Effector memory CD4-positive, alpha-beta T cell (primary cell): Measurements from ENCODE around the gene CISH.

Experiments
- DNase-seq, 3 donors: peaks; one replicate each; pipeline ENCODE4 v3.0.0-alpha.2; 2020
- H3K27ac ChIP-seq: 2 replicates; pipeline ENCODE4 v1.7.0; 2013; ENCODE audit warnings: mild to moderate bottlenecking, low read length, moderate library complexity; ENCODE audit not compliant: insufficient read depth, poor library complexity, severe bottlenecking
- H3K27me3 ChIP-seq: replicated peaks from 2 replicates; pipeline ENCODE4 v1.7.0; 2013; ENCODE audit warnings: mild to moderate bottlenecking, low read length; ENCODE audit not compliant: insufficient read depth, control insufficient read depth, poor library complexity, severe bottlenecking
- H3K36me3 ChIP-seq: 2 replicates; pipeline ENCODE4 v1.7.0; 2013; ENCODE audit warnings: mild to moderate bottlenecking, low read length, moderate library complexity; ENCODE audit not compliant: control insufficient read depth, insufficient read depth
- H3K4me1 ChIP-seq: 2 replicates; pipeline ENCODE4 v1.7.0; 2013; ENCODE audit warnings: low read length, mild to moderate bottlenecking; ENCODE audit not compliant: control insufficient read depth, insufficient read depth, poor library complexity, severe bottlenecking
- H3K4me3 ChIP-seq: 2 replicates; pipeline ENCODE4 v1.7.0; 2013; ENCODE audit warnings: low read length, low read depth, mild to moderate bottlenecking; ENCODE audit not compliant: insufficient read depth, poor library complexity, severe bottlenecking
- H3K9me3 ChIP-seq: 2 replicates; pipeline ENCODE4 v1.7.0; 2013; ENCODE audit warnings: mild to moderate bottlenecking, low read length, moderate library complexity; ENCODE audit not compliant: control insufficient read depth

Gene CISH

DNA sequence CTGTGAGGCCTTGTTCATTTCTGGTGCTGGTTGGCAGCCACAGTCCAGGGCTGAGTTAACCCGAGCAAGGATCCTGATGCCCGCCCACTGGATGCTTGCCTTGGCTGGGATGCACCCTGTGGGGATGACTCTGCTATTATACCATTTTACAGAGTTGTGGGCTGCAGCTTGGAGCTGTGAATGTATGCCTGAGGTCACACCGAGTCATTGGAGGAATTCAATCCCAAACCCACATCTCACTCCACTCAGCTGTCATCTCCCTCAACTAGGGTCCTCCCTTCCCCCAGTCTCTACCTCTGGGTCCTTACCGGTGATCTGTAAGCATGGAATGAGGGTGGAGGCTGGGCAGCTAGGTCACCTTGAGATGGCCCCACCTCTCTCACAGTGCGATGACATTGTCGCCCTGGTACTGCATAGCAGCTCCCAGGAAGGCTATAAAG is 27.5 kb upstream of the CISH start:
- Histone ChIP-seq H3K36me3 (peaks cover 53% of the 10 kb centered on the region), H3K9me3 (no peaks in the 10 kb centered on the region), H3K4me3 (no peak overlapping the region), H3K27ac (no peak overlapping the region), H3K27me3 (no peaks in the 10 kb centered on the region), H3K4me1 (peaks cover 16% of the 10 kb centered on the region)
- DNase-seq: no peak

DNA sequence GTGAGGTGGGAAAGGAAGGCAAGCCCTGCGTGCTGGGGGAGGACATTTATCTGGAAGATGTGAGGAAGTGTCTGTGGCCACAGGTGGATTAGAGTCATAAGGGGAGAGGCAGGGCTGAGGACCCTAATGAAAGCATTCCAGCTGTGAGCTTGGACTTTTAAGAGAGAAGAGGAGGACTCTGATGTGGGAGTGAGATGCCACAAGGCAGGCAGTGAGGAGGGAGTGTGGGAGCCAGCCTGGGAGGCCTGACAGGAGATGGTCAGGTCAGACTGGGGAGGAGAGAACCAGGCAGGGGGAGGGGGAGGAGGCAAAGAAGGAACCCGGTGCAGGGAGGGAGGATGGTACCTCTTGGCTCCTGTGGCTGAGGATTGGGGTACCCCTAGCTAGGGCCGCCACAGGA is 26.4 kb upstream of the CISH start:
- DNase-seq: no peak
- Histone ChIP-seq H3K27me3 (no peaks in the 10 kb centered on the region), H3K27ac (no peak overlapping the region), H3K4me1 (peaks cover 16% of the 10 kb centered on the region), H3K36me3 (peaks cover 42% of the 10 kb centered on the region), H3K4me3 (no peak overlapping the region), H3K9me3 (no peaks in the 10 kb centered on the region)

GRCh38 chr3:50637011-50637410 is 25.4 kb upstream of the CISH start:
- H3K27me3 ChIP-seq: no peaks in the 10 kb centered on the region
- no peak for DNase-seq
- no peaks in the 10 kb centered on the region for H3K9me3 ChIP-seq
- peaks cover 35% of the 10 kb centered on the region for H3K36me3 ChIP-seq
- no peak overlapping the region for H3K27ac ChIP-seq
- H3K4me3 ChIP-seq: no peak overlapping the region
- peaks cover 25% of the 10 kb centered on the region for H3K4me1 ChIP-seq

DNA sequence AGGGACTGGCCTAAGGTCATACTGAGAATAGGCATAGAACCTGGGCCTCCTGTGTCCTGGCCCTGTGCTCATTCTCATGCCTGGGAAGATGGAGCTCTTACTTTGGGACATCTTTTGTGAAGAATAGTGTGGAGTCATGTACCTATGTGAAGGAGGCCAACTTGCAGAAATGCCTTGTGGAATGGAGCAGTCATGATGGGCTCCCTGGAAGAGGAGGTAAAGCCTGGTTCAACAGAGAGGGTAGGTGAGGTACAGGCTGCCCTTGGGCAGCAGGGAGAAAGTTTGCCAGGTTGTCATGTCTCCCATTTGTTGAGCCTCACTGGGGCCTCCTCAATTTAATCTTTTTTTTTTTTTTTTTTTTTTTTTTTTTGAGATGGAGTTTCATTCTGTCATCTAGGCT is 23.5 kb upstream of the CISH start:
- Histone ChIP-seq H3K36me3 (peaks cover 15% of the 10 kb centered on the region), H3K4me1 (peaks cover 40% of the 10 kb centered on the region), H3K9me3 (no peaks in the 10 kb centered on the region), H3K4me3 (no peak overlapping the region), H3K27ac (no peak overlapping the region), H3K27me3 (no peaks in the 10 kb centered on the region)
- no peak for DNase-seq

GRCh38 chr3:50633230-50633790 is 21.7 kb upstream of the CISH start:
- Histone ChIP-seq H3K36me3 (peaks cover 4% of the 10 kb centered on the region), H3K27me3 (no peaks in the 10 kb centered on the region), H3K4me1 (peaks cover 43% of the 10 kb centered on the region), H3K9me3 (no peaks in the 10 kb centered on the region), H3K27ac (no peak overlapping the region), H3K4me3 (no peak overlapping the region)
- no peak for DNase-seq

DNA sequence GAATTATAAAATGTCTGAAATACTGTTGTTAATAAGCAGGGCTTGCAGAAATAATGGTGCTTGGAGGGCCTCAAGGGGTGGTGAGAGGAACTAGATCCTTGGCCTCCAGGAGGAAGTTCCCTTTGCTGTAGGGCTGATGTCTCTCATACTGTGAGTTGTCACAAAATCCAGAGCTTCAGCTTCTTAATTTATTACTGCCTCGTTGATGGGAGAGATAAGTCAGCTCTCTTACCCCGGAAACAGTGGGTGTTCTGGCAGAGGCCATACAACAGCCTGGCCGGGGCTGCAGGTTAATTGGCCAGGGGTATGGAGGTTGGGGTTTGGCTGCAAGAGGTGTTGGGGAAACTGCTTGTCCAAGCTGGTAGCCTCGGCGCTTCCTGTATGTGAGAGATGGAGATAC is 20.9 kb upstream of the CISH start:
- DNase-seq: no peak
- Histone ChIP-seq H3K9me3 (no peaks in the 10 kb centered on the region), H3K4me3 (no peak overlapping the region), H3K27me3 (no peaks in the 10 kb centered on the region), H3K36me3 (peaks cover 4% of the 10 kb centered on the region), H3K27ac (peak overlapping the region; percentile 16), H3K4me1 (peaks cover 41% of the 10 kb centered on the region)

DNA sequence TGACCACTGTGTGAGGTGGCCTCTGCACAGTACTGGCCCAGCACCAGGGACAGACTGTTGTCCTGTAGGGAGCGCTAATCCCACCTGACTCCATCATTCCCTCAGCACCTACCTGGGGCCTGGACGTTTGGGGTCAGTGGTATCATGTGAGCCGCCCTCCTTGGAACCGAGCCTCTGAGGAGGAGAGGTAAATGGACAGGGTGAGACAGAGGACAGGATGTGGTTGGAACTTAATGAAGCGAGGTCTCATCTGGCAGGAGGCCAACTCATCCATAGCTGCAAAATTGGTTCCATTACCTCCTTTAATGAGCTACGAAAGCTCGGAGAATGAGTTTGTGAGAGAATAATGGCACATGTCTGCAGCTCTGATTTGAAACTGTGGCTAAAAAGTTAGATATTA is 19.3 kb upstream of the CISH start:
- DNase-seq: no peak
- Histone ChIP-seq H3K9me3 (no peaks in the 10 kb centered on the region), H3K27me3 (no peaks in the 10 kb centered on the region), H3K4me3 (no peak overlapping the region), H3K4me1 (peaks cover 28% of the 10 kb centered on the region), H3K36me3 (peaks cover 4% of the 10 kb centered on the region), H3K27ac (no peak overlapping the region)

- Histone ChIP-seq H3K4me1 (peaks cover 27% of the 10 kb centered on the region), H3K4me3 (no peak overlapping the region), H3K36me3 (peaks cover 4% of the 10 kb centered on the region), H3K27me3 (no peaks in the 10 kb centered on the region), H3K27ac (no peak overlapping the region), H3K9me3 (no peaks in the 10 kb centered on the region)
- DNase-seq: no peak
Measured at GRCh38 chr3:50630394-50630793, 18.8 kb upstream of the CISH start.

DNA sequence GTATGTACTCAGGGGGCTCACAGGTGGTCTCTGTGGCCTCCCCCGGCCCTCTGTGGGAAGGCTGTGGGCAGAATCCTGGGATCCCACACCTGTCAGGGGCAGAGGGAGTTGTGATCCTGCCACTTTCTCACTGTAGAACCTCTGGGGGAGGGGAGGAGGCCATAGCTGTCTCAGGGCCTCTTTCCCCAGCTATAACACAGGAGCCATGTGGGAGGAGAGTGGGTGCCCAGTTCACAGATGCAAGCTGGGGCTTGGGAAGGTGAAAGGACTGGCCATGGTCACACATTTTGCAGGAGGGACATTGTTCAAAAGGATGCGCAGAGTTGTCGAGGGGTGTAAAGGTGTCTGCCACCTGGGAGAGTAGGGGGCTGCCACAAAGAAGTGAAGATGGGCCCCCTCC is 17.0 kb upstream of the CISH start:
- Histone ChIP-seq H3K4me3 (no peak overlapping the region), H3K36me3 (no peaks in the 10 kb centered on the region), H3K27me3 (no peaks in the 10 kb centered on the region), H3K27ac (no peak overlapping the region), H3K4me1 (peaks cover 45% of the 10 kb centered on the region), H3K9me3 (no peaks in the 10 kb centered on the region)
- no peak for DNase-seq

- H3K9me3 ChIP-seq: no peaks in the 10 kb centered on the region
- no peak overlapping the region for H3K27ac ChIP-seq
- H3K27me3 ChIP-seq: no peaks in the 10 kb centered on the region
- no peak for DNase-seq
- H3K36me3 ChIP-seq: no peaks in the 10 kb centered on the region
- H3K4me1 ChIP-seq: peaks cover 52% of the 10 kb centered on the region
- no peak overlapping the region for H3K4me3 ChIP-seq
Measured at GRCh38 chr3:50627407-50628051, 16.0 kb upstream of the CISH start.
